Measurements from ENCODE around the gene SMIM38.

SMIM38 gene

GRCh38 chr11:69150175-69150574 lies 5.6 kb upstream of the SMIM38 start:
- no peaks in the 10 kb centered on the region for H3K9me3 ChIP-seq (ENCODE audit: low read depth, low read length)
- no peak overlapping the region for H3K27ac ChIP-seq
- TF ChIP-seq FOXP2 (optimal IDR thresholded peaks at IDR 0.05; ENCODE audit: control extremely low read depth, extremely low read length, insufficient read depth) (no peak), EZH2 (IDR thresholded peaks at IDR 0.05) (no peak), POLR2AphosphoS5 (IDR thresholded peaks at IDR 0.05; ENCODE audit: borderline replicate concordance, low read depth, low read length) (no peak)
- no peak overlapping the region for H3K4me3 ChIP-seq
- H3K36me3 ChIP-seq (ENCODE audit: insufficient read depth, low read length): no peaks in the 10 kb centered on the region
- DNase-seq (ENCODE audit: low read depth, low spot score): no peak
- no peak overlapping the region for H3K9ac ChIP-seq (ENCODE audit: insufficient read length)

DNA sequence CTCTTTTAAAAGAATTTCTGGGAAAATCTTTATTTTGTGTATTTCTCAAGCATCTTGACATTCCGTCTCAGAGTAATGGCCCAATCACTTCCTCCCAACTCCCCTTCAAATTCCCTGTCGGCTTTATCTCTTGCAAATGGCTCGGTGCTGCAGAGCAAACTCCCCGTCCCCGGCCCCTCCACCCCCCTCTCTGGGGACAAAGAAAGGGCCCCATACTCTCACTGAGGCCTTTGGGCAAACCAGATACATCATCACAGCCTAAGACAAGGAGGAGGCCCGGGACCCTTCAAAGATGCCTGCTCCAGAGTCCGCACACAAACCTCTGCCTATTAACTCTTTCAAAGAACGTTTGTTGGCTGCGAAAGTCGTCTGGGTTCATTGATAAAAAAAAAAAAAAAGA lies 3.9 kb upstream of the SMIM38 start:
- Histone ChIP-seq H3K4me3 (no peak overlapping the region), H3K9ac (ENCODE audit: insufficient read length) (no peak overlapping the region), H3K9me3 (ENCODE audit: low read depth, low read length) (no peaks in the 10 kb centered on the region), H3K36me3 (ENCODE audit: insufficient read depth, low read length) (no peaks in the 10 kb centered on the region), H3K27ac (no peak overlapping the region)
- no peak for DNase-seq (ENCODE audit: low read depth, low spot score)
- no peak for TF ChIP-seq EZH2 (IDR thresholded peaks at IDR 0.05)
- no peak for TF ChIP-seq POLR2AphosphoS5 (IDR thresholded peaks at IDR 0.05; ENCODE audit: borderline replicate concordance, low read depth, low read length)
- no peak for TF ChIP-seq FOXP2 (optimal IDR thresholded peaks at IDR 0.05; ENCODE audit: control extremely low read depth, extremely low read length, insufficient read depth)

DNA sequence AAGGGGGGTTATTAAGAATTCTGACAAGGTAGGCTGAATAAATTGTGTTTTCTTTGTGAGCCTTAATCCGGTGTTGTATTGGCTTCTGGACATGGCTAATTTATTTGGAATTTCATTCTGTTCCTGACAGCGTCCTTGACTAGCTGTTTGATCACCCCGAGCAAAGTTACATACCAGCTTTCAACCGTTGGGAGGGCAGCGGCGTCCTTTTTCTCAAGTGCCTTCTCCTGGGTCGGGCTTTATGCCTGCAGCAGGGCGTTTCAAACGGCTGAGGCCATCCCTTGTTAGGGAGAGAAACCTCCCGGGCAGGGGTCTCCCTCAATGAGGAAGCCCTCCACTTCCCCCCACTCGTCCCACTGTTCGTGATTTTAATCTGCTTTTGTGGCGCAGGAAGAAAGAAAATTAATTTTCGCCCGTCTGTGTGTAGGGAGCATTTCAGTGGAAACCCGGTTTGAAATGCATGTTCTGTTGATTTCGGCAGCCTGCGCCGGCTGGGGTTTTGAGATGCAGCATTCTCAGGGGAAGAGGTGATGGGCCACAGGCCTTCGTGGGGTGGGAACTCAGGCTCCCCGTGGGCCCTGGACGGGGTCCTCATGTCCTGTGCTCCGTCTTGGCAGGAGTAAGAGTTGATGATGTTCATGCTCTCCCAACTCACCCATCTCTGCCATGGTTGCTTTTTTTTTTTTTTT lies 2.9 kb upstream of the SMIM38 start:
- Histone ChIP-seq H3K4me3 (no peak overlapping the region), H3K9ac (ENCODE audit: insufficient read length) (no peak overlapping the region), H3K36me3 (ENCODE audit: insufficient read depth, low read length) (no peaks in the 10 kb centered on the region), H3K27ac (no peak overlapping the region), H3K9me3 (ENCODE audit: low read depth, low read length) (no peaks in the 10 kb centered on the region)
- DNase-seq (ENCODE audit: low read depth, low spot score): no peak
- TF ChIP-seq FOXP2 (optimal IDR thresholded peaks at IDR 0.05; ENCODE audit: control extremely low read depth, extremely low read length, insufficient read depth) (no peak), EZH2 (IDR thresholded peaks at IDR 0.05) (no peak), POLR2AphosphoS5 (IDR thresholded peaks at IDR 0.05; ENCODE audit: borderline replicate concordance, low read depth, low read length) (no peak)

GRCh38 chr11:69153661-69154060 lies 2.1 kb upstream of the SMIM38 start:
- no peak overlapping the region for H3K4me3 ChIP-seq
- no peak for TF ChIP-seq FOXP2 (optimal IDR thresholded peaks at IDR 0.05; ENCODE audit: control extremely low read depth, extremely low read length, insufficient read depth)
- TF ChIP-seq EZH2 (IDR thresholded peaks at IDR 0.05): no peak
- no peak for TF ChIP-seq POLR2AphosphoS5 (IDR thresholded peaks at IDR 0.05; ENCODE audit: borderline replicate concordance, low read depth, low read length)

GRCh38 chr11:69154211-69154913 lies 1.4 kb upstream of the SMIM38 start:
- Histone ChIP-seq H3K4me3 (no peak overlapping the region), H3K36me3 (ENCODE audit: insufficient read depth, low read length) (no peaks in the 10 kb centered on the region), H3K9me3 (ENCODE audit: low read depth, low read length) (no peaks in the 10 kb centered on the region), H3K27ac (no peak overlapping the region), H3K9ac (ENCODE audit: insufficient read length) (no peak overlapping the region)
- no peak for TF ChIP-seq FOXP2 (optimal IDR thresholded peaks at IDR 0.05; ENCODE audit: control extremely low read depth, extremely low read length, insufficient read depth)
- TF ChIP-seq POLR2AphosphoS5 (IDR thresholded peaks at IDR 0.05; ENCODE audit: borderline replicate concordance, low read depth, low read length): no peak
- TF ChIP-seq EZH2 (IDR thresholded peaks at IDR 0.05): no peak
- DNase-seq (ENCODE audit: low read depth, low spot score): no peak

More at GRCh38 chr11:69153661-69154060, 2.1 kb upstream of the SMIM38 start:
- no peaks in the 10 kb centered on the region for H3K9me3 ChIP-seq (ENCODE audit: low read depth, low read length)
- H3K36me3 ChIP-seq (ENCODE audit: insufficient read depth, low read length): no peaks in the 10 kb centered on the region
- DNase-seq (ENCODE audit: low read depth, low spot score): no peak
- H3K27ac ChIP-seq: no peak overlapping the region
- H3K9ac ChIP-seq (ENCODE audit: insufficient read length): no peak overlapping the region

DNA sequence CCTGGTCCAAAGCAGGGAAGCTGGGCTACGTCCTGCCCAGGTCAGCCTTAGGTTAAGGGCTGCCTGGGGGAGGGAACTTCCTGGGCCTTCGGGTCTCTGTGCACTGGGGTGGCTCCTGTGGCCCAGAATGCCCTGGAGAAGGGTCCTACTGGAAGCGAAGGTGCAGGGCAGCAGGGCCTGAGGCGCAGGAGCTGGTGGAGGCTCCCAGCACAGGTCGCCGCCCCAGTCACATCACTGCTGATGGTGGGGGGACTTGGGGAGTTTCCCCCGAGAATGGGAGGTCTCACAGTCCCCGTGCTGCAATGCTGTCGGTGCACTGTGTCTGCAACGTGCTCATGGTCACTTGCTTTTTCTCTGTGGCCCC lies 815 bp upstream of the SMIM38 start:
- Histone ChIP-seq H3K9me3 (ENCODE audit: low read depth, low read length) (no peaks in the 10 kb centered on the region), H3K4me3 (no peak overlapping the region), H3K36me3 (ENCODE audit: insufficient read depth, low read length) (no peaks in the 10 kb centered on the region), H3K27ac (no peak overlapping the region), H3K9ac (ENCODE audit: insufficient read length) (no peak overlapping the region)
- DNase-seq (ENCODE audit: low read depth, low spot score): no peak
- TF ChIP-seq EZH2 (IDR thresholded peaks at IDR 0.05): no peak
- no peak for TF ChIP-seq POLR2AphosphoS5 (IDR thresholded peaks at IDR 0.05; ENCODE audit: borderline replicate concordance, low read depth, low read length)
- TF ChIP-seq FOXP2 (optimal IDR thresholded peaks at IDR 0.05; ENCODE audit: control extremely low read depth, extremely low read length, insufficient read depth): no peak

GRCh38 chr11:69156235-69156639 lies 502 bp downstream of the SMIM38 start:
- Histone ChIP-seq H3K9me3 (ENCODE audit: low read depth, low read length) (no peaks in the 10 kb centered on the region), H3K36me3 (ENCODE audit: insufficient read depth, low read length) (no peaks in the 10 kb centered on the region), H3K4me3 (no peak overlapping the region), H3K27ac (no peak overlapping the region), H3K9ac (ENCODE audit: insufficient read length) (no peak overlapping the region)
- TF ChIP-seq EZH2 (IDR thresholded peaks at IDR 0.05): no peak
- TF ChIP-seq FOXP2 (optimal IDR thresholded peaks at IDR 0.05; ENCODE audit: control extremely low read depth, extremely low read length, insufficient read depth): no peak
- no peak for TF ChIP-seq POLR2AphosphoS5 (IDR thresholded peaks at IDR 0.05; ENCODE audit: borderline replicate concordance, low read depth, low read length)
- DNase-seq (ENCODE audit: low read depth, low spot score): no peak

GRCh38 chr11:69156673-69157155 lies 979 bp downstream of the SMIM38 start:
- Histone ChIP-seq H3K36me3 (ENCODE audit: insufficient read depth, low read length) (no peaks in the 10 kb centered on the region), H3K9me3 (ENCODE audit: low read depth, low read length) (no peaks in the 10 kb centered on the region), H3K9ac (ENCODE audit: insufficient read length) (no peak overlapping the region), H3K27ac (no peak overlapping the region), H3K4me3 (no peak overlapping the region)
- DNase-seq (ENCODE audit: low read depth, low spot score): no peak
- TF ChIP-seq POLR2AphosphoS5 (IDR thresholded peaks at IDR 0.05; ENCODE audit: borderline replicate concordance, low read depth, low read length) (no peak), FOXP2 (optimal IDR thresholded peaks at IDR 0.05; ENCODE audit: control extremely low read depth, extremely low read length, insufficient read depth) (no peak), EZH2 (IDR thresholded peaks at IDR 0.05) (no peak)
